Amniotic epithelial cell (primary cell): Measurements from ENCODE around the gene TEAD3.
"Not testable (repeated sequence)": the region's sequence is repeated elsewhere in the genome, so short reads cannot be mapped to it uniquely, and the experiment has no call there.

ENCODE experiments used
- DNase-seq: peaks from one replicate; pipeline ENCODE4 v3.0.0-alpha.2; 2010; ENCODE audit warnings: low read depth

Gene TEAD3

DNA sequence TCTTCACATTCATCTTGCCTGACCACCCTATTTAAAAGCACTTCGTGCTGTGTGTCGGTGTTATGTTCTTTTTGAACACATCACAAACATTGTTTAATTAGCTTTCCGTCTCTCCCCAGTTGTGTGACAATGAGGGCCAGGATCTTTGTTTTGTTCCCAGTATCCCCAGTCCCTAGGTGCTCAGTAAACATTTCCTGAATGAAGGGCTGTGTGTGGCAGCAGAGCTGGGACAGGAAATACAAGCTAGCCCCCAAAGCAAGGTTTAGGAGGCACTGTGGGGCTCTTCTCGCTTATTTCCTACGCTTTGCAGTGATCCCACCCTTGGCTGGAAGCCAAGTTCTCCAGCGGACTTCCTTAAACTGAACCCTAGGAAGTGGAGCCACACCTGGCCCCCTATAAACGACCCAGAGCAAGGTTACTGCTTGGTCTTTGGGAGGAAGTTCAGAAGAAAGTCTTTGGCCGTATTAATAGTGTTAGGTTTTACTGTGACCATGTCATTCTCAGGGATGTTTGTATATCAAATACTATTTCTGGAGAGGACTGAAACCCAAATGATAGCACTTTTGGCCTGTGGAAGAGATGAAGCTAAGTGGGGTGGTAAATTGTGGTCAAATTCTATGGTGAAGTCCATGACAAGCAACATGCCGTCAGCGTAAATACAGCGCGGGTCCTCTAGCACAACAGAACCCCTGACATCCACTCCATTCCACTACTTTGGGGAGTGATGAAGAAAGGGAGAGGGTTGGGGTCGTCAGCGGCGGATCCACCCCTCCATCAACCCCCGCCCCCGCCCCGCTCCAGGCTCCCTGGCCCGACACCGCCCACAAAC lies 45.3 kb downstream of the TEAD3 start:
- no peak for DNase-seq

DNA sequence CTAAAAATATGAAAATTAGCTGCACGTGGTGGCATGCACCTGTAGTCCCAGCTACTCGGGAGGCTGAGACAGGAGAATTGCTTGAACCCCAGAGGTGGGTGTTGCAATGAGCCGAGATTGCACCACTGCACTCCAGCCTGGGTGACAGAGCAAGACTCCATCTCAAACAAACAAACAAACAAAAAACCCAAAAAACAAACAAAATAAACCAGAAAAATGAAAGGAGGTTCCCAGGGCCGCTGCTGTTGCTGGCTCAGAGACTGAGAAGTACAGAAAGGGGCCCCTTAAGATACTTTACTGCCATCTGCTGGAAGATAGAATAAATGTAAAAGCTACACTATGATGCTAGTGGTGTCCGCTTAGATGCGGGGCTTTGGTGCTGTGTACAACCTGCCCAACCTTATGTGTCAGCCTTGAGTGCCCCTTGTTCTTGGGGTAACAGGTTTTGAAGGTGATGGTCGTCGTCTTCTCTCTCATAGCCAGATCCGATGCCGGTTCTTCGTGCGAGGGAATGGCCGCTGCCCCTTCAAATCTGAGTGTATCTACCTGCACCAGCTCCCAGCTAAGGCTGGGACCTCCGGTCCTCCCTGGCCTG lies 47.5 kb downstream of the TEAD3 start:
- DNase-seq = peak; percentile 61

DNA sequence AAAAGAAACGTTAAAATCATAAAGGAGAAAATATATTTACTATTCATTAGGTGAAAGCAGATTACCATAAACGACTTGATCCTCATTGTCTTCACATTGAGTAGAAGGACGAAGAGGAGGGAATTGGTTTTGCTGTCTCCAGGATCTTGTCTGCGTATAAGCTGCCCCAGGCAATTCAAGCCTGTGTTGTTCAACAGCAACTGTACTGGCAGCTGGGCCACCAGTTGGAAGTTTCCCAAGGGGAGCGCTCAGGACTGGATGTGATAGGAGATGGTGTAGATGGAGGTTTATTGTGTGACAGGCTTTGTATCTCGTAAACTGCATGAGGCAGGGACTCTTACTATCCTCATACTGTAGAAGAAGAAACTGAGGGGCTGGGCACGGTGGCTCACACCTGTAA lies 48.7 kb downstream of the TEAD3 start:
- no peak for DNase-seq

GRCh38 chr6:35445691-35446090 lies 51.2 kb downstream of the TEAD3 start:
- DNase-seq = no peak

DNA sequence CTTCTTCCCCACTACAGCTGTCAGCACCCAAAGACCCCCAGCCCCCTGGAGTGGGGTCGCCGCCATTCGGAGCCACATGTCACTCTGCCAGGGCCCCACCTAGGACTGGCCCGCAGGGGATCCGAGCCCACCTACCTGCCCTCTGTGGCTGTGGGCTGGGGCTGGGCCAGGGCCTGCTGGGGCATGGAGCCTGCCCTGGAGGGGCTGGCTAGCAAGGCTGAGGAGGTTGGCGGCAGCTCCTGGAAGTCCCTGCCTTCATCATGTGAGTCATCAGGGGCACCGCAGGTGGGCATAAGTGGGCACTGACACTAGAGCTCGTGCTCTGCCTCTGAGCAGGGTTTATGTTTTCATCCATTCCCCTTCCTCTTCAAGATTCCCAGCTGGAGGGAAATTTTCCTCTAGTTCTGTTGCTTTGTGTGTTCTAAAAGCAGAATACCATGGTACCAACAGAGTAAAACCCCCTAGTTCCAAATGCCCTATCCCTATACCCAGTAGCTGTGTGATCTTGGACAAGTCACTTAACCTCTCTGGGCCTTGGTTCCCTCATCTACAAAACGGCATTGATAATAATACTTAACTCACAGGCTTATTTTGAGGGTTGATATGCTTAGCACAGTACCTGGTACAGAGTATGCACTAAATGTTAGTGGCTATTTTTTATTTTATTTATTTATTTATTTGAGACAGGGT lies 53.4 kb downstream of the TEAD3 start:
- DNase-seq = no peak

- DNase-seq = no peak
Measured at GRCh38 chr6:35442693-35443092, 54.2 kb downstream of the TEAD3 start.

- no peak for DNase-seq
Measured at GRCh38 chr6:35441642-35442041, 55.2 kb downstream of the TEAD3 start.

DNA sequence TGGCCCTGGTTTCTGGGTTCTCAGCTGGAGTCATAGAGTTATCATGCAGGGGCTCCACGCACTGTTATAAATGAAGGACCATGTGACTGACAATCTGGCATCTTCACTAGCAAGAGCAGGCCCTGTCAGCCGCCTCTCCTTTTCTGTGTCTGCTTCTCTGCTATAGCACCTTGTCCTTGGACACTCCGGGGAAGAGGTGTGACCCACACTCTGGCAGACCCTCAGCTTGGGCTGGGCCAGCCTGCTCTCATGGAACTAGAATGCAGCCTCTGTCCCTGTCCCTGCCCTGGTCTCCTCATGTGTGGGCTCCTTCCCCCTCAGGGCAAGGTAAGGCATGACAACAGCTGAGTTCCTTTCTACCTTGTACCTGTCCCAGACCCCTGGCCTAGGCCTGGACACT lies 55.7 kb downstream of the TEAD3 start:
- no peak for DNase-seq

DNA sequence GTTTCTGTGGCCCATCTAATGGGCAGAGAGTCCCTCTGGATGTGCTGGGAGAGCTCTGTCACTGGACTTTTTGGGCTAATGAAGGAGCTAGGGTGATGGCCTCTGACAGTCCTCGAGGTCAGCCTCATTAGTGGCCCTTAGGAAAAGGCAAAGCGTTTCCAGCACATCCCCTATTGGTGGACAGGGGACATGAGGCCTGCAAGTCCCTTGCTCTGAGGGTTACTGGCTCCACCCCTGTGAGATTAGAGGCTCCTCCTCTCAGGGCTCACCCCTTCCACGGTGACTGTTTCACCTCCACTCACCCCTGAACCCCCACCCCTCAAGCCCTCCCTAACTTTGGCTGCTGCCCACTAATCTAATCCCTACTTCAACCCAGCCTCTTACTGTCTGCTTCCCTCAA lies 57.6 kb downstream of the TEAD3 start:
- DNase-seq = no peak

DNA sequence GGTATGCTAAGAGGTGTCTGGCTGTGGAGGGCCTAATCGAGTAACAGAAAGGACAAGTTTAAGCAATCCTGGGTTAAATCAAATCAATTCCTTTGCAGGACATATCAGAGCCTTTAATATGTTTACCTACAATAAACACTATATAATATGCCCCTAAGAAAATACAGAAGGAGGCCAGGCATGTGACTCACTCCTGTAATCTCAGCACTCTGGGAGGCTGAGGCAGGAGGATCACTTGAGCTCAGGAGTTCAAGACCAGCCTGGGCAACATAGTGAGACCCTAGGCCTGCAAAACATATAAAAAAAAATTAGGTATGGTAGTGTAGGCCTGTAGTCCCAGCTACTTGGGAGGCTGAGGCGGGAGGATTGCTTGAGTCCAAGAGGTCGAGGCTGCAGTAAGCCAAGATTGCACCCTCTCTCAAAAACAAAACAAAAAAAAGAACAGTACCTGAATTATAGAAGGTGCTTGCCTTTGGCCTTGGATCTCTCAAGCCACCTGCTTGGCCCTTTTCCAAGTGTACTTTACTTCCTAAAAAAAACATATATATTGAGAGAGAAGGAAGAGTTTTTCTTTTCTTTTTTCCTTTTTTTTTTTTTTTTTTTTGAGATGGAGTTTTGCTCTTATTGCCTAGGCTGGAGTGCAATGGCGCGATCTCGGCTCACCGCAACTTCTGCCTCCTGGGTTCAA lies 58.4 kb downstream of the TEAD3 start:
- DNase-seq = not testable (repeated sequence)

DNA sequence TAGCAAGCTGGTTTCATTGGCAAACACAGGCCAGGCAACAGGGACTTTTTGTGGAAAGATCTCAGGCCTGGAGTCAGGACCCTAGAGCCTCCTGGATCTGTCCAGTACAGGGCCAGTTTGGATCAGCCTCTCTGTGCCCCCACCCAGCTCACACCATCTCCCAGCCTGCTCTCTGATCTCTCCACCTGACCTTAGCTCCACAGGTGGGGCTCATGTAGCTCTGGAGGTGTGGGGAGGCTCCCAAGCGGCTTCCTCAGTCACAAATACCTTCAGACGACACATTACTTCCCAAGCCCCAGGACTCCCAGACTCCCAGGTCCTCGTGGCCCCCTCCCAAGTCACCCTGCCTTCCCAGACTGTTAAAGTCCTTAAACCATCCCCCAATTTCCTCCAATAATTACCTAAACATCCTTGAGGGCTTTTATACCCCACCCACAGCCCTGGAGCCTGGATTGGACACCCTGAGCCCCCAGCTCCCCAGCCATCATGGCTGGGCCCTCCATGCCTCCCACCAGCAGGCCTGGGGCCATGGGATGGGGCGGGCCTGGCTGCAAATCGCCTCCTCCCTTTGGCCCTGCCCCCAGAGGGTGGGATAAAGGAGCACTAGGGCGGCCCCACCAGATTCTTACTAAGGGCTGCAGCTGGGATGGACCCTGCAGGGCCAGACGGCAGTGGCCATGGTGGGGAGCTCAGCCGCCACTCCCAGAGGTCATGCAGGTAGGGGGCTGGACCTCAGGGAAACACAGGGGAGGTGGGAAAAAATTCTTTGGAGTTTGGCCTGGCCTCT lies 60.6 kb downstream of the TEAD3 start:
- no peak for DNase-seq

GRCh38 chr6:35435074-35435837 lies 61.6 kb downstream of the TEAD3 start:
- DNase-seq = peak; percentile 69

DNA sequence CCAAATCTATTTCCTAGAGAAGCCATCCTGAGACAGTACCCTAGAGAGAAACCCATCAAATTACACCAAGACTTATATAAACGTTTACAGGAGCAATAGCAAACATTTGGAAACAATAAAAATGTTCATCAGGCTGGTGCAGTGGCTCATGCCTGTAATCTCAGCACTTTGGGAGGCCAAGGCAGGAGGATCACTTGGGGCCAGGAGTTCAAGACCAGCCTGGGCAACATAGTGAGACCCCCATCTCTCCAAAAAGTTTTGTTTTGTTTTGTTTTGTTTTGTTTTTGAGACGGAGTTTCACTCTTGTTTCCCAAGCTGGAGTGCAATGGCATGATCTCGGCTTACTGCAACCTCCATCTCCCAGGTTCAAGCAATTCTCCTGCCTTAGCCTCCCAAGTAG lies 64.2 kb downstream of the TEAD3 start:
- not testable (repeated sequence) for DNase-seq

GRCh38 chr6:35432291-35432690 lies 64.6 kb downstream of the TEAD3 start:
- no peak for DNase-seq

GRCh38 chr6:35429463-35429862 lies 67.4 kb downstream of the TEAD3 start:
- DNase-seq = no peak

GRCh38 chr6:35428421-35429149 lies 68.3 kb downstream of the TEAD3 start:
- DNase-seq = no peak

DNA sequence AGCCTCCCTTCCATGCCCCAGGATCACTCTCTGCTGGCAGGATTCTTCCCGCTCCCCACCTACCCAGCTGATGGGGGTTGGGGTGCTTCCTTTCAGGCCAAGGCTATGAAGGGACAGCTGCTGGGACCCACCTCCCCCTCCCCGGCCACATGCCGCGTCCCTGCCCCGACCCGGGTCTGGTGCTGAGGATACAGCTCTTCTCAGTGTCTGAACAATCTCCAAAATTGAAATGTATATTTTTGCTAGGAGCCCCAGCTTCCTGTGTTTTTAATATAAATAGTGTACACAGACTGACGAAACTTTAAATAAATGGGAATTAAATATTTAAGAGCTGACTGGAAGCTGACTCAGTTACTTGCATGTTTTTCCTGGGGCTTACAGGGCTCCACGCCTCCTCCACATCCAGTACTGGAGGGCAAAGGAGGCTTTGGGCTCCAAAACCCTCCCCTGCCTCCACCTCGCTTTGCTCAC lies 69.0 kb downstream of the TEAD3 start:
- peak; percentile 78 for DNase-seq

- DNase-seq = no peak
Measured at GRCh38 chr6:35427435-35427834, 69.4 kb downstream of the TEAD3 start.

DNA sequence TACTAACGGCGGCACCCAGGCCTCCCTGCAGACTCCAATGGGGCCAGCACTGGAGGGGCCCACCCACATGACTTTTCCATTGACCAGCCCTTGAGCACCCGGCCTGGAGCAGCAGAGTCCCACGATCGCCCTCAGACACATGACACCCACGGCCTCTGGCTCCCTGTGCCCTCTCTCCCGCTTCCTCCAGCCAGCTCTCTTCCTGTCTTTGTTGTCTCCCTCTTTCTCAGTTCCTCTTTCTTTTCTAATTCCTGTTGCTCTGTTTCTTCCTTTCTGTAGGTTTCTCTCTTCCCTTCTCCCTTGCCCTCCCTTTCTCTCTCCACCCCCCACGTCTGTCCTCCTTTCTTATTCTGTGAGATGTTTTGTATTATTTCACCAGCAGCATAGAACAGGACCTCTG lies 70.8 kb downstream of the TEAD3 start:
- DNase-seq = no peak

GRCh38 chr6:35425284-35425683 lies 71.6 kb downstream of the TEAD3 start:
- DNase-seq = peak; percentile 94
